GM20431 (cell line): ENCODE results near the gene SPNS2.

Experiments
- in situ Hi-C: fragments of 300-500 bp; cut with MseI, MboI; formaldehyde crosslinking; loops from one replicate; pipeline ENCODE4 v1.15.0; 2020; ENCODE audit warnings: low sequenced_read_pairs; ENCODE audit not compliant: unreplicated experiment

Gene SPNS2

DNA sequence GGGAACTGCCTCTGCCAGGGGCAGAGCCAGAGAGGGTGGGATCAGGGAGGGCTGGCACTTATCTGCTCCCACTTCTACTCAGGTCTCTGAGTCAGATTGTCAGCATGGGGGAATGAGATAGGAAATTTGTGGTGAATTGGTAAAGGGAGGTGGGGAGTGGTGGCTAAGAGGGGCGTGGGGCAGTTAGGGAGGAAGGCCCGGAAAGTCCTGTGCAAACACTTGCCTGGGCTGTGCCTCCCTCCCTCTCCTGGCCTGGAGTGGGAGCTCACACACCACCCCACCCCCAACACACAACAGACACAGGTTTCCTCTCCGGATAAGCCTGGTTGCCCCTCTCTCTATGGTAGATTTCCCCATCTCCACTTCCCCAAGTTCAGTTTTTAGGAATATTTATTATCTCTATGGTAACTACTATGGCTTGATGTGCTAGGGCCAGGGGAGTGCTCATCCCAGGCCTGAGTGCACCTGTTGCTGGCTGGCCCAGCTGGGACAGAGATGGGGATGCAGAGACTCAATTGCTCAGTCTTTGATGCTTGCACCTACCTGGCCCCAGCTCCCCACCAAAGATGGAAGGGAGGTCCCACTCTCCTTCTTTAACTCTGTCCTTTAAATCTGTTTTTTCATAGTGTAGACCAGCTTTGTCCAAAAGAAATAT lies 2.7 kb downstream of the SPNS2 start:
- in situ Hi-C loops, result no loop called here

DNA sequence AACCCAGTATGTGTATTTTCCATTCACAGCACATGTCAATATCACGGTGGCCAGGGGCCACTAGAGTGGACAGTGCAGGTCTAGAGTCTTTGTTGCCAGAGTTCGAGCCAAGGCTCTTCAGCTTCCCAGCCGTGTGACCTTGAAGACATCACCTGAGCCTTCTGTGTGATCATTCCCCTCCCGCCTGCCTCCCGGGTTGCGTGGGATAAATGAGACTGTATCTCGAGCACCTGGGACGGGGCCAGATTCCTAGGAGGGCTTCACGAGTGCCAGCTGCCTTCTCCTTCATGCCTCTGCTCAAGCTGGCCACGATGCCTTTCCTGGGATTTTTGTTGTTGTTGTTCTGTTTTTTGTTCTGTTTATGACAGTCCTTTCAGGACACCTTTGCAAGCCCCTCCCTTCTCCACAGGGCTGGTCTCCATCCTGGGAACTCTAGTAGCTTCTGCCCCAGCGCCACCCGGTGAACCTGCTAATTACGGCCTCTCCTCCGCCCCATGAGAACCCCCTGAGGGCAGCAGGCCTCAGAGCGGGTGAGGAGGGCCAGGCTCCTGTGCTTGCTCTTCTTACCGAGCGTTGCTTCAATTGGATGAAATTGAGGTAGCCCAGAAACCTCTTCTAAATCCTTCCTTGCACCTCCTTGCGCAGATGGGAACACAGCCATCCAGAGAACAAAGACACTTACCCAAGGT lies 3.9 kb downstream of the SPNS2 start:
- in situ Hi-C loops, result no loop called here

DNA sequence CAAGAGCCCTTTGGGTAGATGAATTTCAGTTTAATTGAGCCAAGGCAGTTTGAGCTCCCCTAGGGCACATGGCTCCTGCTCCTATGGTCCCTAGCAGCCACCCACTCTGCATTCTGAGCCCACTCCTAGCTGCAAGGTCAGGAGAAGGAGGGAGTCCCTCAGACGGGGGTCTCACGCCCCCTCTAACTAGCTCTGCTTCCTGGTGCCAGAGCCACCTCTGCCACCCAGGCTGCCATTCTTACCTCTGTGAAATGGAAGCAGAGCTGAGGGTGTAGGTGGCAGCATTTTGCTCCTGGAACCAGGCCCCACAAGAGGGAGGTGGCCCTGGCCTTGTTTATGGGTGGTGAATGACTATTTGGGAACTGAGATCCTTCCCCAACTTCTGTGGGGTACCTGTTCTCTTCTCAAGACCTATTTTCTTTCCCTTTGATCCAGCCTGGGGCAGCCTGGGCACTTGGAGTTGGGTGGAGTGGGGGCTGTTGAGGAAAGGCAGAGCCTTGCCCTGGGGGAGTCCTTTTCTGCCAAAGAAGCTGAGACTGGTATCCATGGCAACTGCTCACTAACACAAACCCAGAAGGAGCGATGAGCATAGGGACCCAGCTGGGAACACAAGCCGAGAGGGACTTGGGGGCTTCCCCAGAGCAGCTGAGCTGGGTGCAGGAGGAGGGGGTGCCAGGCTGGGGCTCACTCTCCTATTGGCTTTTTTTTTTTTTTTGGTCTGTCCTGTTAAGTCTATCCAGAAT lies 4.8 kb downstream of the SPNS2 start:
- in situ Hi-C loops, result no loop called here

DNA sequence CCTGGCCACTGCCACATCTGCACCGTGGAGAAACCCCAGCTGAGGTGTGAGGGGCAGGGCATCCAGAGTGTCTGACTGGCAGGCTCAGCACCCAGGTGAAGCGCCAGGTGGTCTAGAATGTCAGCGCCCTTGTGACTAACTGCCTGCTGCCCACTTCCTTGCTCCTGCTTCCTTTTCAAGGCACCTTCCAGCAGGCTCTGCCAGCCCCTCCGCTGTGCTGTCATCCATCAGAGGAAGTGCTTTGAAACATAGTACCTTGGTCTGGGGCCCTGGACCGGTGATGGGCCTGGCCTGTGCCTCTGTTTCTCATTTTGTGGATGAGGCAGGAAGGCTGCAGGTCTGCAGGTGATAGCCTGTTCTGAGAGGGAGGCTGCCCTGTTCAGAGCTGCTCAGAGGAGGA lies 5.5 kb downstream of the SPNS2 start:
- in situ Hi-C loops, result no loop called here

DNA sequence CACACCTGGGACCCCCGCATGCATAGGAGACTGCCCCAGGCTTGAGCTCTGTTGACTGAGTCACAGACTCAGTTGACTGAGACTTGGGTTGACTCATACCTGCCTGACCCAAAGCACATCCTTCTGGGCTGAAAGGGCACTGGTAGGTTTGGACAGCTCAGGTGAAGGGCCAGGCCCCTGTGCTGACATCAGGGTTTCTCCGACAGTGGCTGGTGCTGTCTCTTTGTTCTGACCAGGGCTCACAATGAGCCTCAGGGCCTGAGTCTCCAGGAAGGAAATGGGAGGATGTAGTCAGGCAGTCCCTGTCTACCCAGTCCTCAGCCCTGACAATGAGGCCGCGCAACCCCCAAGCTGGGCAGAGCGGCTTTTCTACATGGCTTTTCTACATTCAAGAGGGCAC lies 6.5 kb downstream of the SPNS2 start:
- in situ Hi-C loops, result no loop called here

DNA sequence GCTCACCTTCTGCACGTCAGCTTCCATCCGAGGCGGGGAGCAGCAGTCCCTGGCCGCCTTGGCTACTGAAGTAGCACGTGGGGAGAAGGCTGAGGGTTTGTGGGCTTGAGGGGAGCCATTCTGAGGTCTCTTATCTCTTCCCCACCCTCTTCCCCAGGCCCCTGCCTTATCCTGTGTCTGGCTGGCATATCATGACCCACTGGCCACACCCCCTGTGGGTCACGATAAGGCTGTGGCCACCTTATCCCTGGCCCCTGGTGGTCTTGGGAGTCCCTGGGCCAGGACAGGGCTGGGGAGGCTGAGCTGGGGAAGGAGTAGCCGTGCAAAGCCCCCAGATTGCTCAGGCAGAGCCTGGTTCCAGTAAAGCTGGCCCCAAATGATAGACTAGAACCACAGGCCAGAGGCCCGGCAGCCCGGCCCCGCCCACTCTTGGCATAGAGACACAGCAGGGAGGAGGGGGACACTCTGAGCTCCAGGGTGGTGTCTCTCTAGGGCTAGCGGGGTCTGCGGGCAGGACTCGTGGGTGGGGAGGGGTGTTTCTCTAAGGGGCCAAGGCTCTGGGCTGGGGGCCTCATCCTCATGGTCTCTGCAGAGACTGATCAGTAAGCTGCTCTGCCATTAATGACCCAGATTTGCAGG lies 7.6 kb downstream of the SPNS2 start:
- in situ Hi-C loops, result no loop called here

DNA sequence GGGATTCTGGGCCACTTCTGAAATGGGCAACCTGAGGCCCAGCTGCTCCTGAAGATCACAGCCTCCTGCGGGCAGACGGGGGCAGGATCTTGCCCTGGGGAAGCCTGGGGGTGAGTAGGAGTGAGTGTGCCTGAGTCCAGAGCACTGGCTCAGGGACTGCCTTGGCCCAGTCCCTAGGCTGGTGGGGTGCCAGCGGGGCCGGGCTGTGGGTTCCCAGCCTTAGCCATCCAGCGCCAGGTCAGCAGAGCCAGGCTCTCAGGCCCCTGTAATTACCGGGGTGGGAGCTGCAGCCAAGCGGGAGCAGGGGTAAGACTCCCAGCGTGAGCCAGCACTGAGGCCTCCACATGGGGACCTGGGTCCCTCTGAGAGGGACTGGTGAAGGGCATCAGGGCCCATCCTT lies 8.2 kb downstream of the SPNS2 start:
- in situ Hi-C loops, result no loop called here

DNA sequence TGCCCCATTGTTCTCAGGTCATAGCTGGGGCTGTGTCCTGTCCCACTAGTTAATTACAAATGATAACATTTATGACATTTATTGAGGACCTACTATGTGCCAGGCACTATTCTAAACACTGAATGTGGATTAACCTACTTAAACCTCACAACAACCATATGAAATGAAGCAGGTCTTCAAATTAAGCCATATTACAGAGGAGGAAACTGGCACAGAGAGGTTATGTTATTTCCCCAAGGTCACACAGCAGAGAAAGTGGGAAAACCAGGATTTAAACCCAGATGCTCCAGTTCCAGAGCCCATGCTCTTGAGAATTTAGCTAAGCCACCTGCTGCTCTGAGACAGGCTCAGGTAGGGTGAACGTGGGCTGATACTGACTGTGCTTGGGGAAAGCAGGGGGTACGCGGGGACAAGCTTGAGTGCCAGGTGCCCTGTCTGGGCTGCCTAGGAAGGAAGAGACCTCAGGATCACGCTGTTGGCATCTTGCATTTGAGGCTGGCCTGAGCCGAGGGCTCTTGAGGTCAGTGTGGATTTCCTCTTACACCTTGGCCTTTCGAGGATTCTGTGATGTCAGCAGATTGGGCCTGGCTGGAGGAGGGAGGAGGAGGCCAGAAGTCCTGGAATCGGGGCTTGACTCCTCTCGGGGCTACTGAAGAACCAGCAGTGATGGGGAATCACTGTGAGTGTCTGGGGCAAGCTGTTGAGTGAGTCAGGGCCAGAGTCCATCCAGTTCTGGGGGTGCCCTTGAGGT lies 8.9 kb downstream of the SPNS2 start:
- in situ Hi-C loops, result no loop called here

DNA sequence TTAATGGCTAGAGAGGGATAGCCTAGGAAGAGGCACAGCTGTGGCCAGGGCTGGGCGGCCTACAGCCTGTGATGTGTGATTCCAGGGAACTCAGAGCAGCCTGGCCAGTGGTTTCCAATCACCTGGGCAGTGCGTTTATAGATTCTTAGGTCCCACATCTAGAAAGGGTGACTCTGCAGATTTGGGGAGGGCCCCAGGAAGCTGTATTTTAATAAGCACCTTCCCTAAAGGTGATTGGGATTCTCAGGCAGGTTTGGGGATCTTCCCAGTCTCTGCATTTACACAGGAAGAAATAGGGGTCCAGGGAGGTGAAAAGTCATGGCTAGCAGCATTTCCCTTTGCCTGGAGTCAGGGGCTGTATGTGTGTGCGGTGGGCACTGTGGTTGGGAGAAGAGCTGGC lies 9.5 kb downstream of the SPNS2 start:
- in situ Hi-C loops, result no loop called here

DNA sequence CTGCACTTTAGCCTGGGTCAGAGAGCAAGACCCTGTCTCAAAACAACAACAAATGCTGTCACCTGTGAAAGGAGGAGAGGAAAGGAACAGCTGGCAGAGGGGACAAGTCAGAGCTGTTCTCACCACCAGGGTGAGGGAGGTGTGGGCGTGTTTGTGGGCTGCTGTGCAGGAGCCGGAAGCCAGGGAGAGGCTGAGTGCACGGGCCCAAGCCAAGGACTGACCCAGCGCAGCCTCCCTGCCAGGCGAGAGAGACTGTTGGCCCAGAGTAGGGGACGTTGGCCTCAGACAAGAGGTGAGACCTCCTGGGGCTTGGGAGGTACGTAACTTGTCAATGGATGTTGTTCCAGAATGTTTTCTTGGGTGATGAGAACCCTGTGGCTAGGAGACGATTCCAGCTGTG lies 10.7 kb downstream of the SPNS2 start:
- in situ Hi-C loops, result no loop called here

DNA sequence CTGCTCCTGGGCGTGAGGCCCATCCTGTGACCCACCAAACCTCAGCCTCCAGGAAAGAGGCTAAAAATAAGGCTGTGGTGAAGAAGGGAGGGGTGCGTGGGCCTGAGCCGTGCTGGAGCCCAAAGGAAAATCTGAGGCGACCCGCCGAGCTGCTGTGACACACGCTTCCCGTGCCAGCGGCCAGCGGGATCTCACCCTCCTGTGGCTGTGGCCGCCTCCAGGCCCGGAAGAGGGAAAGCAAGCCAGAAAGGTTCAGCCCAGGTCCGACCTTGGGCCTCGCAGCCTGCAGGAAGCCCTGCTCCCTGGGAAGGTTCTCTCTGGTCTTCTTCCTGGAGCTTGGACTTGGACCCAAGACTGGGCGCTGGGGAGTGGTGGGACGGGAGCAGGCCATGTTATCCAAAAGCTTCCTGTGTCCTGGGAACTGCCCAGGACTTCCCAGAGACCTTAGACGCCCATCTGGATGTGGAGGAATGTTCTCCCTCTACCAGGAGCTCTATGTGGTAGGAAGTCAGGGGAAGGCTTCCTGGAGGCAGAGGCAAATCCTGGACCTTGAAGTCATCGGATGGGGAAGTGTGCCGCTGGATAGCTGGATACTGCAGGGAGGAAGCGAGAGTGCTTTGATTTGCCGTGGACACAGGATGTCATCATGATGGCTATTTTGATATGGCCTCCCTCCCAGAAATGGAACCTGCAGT lies 11.4 kb downstream of the SPNS2 start:
- in situ Hi-C loops, result no loop called here

DNA sequence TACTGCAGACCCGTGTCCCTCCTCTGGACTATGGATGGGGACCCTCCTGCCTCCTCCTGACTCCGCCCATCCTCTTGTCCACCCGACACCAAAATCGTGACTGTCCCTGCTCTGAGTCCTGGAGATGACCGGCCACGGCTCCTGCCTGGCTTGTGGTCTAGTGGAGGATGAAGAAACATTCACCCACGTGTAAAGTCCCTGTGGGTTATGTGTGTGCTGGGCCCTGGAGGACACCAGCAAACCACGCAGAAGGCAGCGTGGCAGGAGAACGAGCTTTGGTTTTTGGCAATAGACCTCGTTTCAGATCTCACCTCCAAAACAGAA lies 11.9 kb downstream of the SPNS2 start:
- in situ Hi-C loops, result no loop called here

DNA sequence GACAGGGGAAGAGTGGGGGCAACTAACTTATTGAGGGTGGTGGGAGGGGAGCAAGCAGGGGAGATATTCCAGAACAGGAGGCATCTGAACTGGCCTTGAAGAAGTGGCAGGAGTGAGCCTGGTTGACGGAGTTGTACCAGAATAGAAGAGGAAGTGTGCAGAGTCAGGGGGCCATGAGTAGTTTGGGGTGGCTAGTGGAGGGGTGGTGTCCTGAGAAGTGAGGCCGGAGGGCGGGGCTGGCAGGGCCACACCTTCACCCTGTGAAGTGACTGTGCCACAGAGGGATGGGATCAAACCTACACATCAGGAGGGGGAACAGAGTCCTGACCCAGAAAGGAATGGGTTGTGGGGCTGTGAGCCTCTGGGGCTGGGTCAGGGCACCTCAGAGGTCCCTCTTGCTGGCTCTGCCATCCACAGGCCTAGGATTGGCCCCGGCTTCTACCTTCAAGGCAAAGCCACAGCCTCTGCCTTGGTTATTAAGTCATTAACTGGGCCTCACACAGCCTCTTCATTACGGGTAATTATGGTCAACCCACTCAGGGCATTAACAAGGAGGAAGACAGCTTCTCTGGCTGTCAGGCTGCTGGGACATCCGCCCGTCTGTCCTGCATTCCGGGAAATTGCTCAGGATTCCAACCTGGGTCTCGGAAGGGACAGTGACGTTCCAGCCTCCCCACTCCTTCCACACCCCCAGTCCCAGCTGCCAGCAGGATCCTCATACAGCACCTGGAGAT lies 12.7 kb downstream of the SPNS2 start:
- in situ Hi-C loops, result no loop called here

DNA sequence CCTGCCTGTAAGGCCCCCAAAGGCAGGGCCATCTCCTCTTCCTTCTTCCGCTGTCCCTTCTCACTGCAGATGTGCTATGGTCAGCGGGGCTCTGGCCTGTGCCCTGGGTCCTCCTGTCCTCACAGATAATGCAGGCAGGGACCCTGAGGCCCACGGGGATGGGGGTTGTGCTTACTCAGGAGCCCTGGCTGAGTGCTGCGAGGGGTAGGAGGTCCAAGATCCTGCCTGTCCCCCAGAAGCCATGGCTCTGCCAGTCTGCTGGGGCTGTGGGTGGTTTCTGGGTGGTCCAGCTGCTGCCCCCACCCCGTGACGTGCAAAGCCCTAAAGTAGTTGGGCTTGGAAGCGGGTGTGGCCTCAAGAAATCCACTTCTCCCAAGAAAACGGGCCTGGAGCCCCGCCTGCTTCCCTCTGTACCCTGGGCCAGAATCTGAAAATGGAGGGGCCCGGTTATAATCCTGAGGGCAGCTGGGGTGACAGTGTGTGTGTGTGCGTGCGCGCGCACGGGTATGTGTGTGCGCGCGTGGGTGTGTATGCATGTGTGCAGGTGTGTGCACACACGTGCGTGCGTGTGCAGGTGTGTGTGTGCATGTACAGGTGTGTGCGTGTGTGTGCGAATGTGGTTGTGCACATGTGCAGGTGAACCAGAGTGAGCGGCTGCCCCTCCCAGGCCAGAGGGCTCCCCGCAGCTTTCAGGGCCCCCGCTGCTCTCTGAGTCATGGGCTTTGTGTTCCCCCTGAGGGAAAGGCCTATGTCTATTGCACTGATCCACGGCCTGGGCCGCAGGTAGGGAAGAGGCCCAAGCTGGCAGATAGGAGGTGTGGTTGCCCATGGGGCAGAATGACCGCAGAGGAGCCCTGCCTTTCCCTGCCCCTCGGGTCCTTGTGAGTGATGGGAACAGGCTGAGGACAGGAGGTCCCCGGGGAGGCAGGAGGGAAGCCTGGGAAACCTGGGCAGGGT lies 13.8 kb downstream of the SPNS2 start:
- in situ Hi-C loops, result no loop called here

DNA sequence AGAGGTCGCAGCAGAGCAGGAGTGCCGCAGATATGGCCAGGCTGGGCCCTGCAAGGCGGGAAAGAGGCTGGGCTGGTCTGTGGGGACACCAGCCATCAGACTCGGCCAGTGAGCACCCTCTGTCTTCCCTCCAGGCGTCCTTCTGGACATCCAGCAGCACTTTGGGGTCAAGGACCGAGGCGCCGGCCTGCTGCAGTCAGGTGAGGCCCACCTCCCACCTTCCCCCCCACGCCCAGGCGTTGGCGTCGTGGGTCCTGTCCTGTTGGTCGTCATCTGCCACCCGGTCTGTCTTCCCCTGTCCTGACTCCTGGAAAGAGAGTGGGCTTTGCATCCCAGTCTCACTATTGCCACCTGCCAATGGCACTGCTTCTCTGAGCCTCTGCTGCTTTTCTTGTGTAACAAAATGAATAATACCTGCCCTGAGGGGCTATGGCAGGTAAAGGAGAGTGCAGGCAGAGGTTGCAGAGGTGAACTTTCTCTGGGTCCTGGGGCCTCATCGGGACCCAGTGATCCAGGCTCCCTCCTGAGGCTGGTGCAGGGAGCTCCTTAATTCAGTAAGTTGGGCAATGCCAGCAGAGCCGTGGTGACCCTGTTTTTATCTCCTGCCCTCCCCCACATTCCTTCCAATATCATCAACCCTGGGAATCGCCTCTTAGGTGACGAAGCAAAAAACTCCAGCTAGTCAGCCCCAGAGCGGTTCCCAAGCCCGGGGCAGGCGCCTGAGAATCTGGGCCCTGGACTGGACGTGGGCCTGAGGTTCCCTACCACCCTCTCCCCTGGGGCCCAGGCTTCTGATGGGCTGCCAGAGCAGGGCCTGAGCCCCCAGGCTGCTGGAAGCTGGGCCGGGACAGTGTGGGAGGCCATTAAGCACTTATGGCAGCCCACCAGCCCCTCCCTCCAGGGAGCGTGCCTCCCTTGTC lies 14.7 kb downstream of the SPNS2 start:
- in situ Hi-C loops, result no loop called here

DNA sequence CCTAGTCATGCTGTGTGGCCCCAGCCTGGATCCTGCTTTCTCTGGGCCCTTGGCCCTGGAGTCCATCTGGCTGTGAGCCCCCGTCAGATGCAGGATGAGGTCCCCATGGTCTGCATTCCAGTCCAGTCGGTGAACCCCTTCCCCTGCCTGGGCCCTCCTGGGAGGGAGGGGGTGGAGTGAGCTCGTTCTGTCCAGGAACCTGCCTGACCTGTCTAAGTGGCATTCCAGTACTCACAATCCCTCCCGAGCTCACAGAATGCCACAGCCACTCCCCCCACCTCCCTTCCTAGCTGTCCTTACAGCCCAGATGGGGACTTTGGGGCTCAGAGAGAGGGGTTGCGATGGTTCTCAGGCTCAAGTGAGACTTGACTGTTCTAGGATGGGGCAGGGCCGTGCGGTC lies 15.5 kb downstream of the SPNS2 start:
- in situ Hi-C loops, result no loop called here

DNA sequence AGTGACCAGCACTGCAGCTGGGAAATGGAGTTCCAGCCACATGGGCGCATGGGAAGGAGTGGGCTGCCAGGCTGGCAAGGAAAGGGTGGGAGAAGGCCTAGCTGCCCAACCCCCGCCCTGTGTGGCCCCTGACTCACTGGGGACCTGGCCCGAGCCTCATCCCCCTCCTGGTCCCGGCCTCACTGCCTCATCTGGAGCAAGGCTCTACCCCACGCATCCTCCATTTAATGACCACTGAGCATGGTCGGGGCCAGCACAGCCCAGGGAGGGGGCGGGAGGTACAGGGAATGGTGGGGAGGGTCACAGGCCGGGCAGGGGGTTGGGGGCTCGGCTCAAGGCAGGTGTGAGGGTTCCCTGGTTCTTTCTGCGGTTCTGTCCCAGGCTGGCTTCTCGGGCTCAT lies 16.1 kb downstream of the SPNS2 start:
- in situ Hi-C loops, result no loop called here
